Raji (cell line): ENCODE data around the gene KCNMA1.

Experiments
- POLR2A ChIP-seq: IDR thresholded peaks from 2 replicates; pipeline ENCODE4 v1.6.1; 2011; ENCODE audit warnings: low read depth, low read length, control low read depth; ENCODE audit not compliant: insufficient read depth

Gene KCNMA1

DNA sequence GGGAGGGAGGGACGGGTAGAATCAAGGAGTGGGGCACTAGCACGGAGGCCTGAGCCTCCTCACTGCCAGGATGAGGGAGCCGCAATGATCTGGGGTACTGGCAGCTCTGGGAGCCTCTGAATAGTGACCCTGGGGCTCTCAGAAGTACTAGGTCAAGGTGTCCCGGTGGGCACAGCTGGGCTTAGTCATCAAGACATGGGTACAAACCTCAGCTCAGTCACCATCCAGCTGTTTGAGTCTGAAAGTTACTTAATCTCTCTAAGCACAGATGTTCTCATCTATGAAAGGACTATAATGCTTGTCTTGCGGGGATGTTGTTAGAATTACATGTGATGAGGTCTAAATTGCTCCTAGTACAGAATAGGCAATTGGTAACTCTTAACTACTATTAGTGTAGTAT is 276.8 kb downstream of the KCNMA1 start:
- TF ChIP-seq POLR2A, result no peak

DNA sequence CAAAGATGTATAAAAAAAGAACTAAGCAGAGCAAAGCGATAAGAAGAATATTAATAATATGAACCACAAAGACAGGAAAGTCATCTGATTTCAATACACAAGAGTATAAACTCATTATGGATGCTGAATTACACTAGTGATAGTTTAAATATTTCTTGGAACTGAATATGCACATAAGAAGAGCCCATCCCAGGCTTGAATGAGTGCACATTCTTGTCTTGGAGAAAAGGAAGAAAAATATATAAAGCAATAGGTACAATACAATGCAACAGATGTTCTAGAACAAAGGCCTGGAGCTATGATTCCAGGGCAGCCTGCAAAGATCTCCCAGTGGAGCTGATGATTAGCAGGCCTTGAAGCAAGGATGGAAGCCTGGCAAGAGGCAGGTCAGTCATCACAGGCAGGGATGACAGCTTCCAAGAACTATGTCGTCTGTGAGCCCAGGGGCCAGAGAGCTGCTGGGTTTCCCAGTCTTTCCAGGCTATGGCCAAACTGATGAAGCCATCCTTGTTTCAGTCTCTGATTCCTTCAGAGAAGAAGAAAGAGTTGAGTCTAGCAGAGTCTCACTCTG is 277.6 kb downstream of the KCNMA1 start:
- TF ChIP-seq POLR2A, result no peak

DNA sequence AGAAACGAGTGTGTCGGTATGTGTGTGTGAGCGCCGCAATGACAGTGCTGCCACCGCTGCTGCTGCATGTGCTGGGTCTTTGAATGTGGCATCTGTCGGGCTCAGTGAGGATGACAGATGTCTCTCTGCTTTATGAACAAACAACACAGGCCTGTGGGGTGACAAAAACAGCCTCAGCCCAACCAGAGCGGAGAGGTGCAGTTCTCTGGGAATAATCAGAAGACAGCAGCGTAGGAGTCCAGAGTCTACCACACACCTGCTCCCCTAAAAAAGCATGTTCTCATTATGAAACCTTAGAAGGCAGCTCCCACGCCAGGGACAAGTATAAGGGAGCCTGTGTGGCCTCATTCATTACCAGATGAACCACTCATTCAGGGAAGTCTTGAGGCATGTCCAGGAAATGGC is 278.3 kb downstream of the KCNMA1 start:
- no peak for TF ChIP-seq POLR2A

DNA sequence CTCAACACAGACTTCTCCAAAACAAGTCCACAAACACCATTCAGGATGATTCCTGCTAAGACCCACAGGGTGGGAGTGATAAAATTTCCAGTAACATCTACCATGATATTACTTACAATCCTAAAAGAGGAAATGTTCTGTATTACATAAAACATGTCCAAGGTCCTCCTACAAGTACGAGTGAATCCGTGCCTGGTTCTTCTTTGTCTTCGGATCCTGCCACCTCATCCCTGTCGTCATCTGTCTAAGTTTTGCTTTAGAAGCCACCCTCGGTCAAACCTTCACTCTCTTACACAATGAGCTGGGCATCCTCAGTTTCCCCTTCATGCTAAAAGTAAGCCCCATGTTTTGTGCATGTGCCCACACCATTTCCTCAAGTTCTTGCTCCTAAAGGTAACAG is 279.0 kb downstream of the KCNMA1 start:
- TF ChIP-seq POLR2A, result no peak

DNA sequence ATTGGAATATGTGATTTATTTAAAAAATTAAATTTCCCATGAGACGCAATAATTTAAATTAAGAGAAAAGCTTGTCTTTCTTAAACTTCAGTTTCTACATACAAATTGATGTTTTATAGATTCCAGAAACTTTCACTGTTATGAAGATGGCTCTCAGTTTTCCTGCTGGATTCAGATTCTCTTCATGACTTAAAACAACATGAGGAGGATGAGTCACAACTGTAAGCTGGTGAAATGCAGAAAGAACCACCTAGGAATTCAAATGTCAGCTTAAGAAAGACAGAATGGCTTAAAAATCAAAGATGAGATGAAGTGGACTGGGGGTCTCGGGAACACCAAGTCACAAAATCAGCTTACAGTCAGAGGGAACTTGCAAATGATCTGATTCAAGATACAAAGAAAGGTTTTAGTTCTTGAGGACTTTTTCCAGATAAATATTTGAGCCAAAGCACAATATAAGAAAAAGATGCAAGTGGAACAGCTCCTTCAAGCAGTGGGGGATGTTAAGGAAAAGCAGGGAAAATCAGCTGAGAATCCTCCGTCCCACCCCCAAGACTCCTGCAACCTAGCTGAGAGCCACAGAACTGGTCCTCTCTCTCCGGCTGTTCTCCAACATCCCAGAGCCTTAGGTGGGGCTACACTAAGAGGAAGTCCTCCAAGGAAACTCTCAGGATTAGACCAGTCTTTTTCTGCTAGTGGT is 279.8 kb downstream of the KCNMA1 start:
- no peak for TF ChIP-seq POLR2A

DNA sequence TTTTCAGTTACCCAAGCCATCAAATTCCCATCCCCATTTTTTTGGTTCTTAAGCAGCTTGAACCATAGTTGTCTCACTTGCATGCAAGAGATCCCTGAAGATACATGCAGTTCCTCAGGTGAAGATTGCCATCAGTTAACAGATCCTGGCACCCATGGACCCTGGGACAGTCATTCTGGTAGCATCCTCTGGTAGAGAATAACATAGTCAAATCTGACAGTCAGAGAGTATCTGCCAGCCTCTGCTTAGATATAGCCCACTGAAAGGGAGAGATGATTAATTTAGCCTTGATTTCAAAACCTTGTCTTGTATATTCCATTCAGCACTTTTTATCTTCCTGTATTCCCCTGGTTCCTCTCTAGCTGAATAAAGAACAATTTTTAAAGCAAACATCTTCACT is 280.4 kb downstream of the KCNMA1 start:
- no peak for TF ChIP-seq POLR2A

DNA sequence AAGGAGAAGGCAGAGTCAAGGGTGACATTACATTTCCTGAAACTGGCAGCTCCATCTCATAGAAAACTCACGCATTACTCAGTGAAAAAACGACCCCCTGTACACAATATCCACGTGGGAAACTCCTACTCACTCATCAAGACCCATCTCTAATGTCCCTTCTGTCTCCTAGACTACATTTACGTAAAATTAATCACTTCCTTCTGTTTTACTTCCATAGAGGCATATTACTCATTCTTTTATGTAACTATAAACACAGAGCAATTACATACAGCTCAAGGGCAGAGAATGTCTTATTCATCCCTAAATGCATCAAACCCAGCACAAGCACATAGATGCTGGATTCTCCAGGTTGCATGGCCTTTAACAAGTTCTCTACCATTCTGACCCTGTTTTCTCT is 281.8 kb downstream of the KCNMA1 start:
- TF ChIP-seq POLR2A, result no peak

DNA sequence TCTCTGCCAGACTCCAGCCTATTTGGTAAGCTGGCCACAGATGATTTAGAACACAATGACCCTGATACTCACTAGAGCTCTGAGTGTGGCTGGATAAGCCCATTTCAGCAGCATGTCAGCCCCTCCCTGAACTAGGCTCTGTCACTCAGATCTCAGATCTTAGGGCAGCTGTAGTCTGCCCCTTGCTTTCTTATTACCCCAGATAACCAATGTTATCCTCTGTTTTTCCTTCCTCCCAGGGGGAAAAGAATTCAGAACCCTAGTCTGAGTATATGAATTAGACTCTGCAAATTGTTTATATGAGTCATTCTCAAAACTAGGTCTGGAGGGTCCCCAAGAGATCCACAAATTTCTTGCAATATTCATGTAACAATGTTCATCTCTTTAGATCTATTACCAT is 286.2 kb downstream of the KCNMA1 start:
- TF ChIP-seq POLR2A, result no peak

DNA sequence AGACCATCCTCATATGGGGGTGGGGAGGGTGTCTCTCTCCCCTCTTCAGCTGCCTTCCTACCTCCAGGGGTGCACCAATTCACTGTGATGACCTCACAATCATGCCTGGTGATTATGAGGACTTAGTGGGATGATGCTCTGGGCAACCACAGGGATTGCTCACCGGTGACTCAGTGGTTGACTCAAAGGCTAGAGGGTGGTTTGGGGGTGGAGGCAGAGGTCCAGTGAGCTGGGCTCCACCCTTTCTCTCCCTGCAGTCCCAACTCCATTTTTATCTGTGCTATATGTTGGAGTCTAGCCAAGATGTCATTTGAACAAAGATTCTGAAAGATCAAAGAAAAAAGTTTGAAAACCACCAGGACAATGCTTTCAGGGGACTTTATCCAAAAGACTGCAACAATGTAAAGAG is 286.9 kb downstream of the KCNMA1 start:
- no peak for TF ChIP-seq POLR2A

DNA sequence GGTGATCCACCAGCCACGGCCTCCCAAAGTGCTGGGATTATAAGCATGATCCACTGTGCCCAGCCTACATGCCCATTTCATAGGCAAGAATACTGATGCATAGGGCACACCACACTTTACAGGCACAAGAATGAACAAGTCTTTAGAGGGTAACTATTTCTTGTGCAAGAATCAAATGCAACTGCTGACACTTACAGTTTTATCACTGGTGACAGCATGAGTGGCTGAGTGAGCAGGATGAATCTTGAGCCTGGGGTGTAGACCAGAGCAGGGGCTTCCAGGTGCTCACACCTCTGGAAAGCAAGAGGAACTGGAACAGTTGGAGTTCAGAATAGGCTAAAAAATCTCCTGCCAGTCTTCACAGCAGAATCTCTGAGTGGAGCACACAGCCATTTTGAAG is 287.5 kb downstream of the KCNMA1 start:
- no peak for TF ChIP-seq POLR2A

DNA sequence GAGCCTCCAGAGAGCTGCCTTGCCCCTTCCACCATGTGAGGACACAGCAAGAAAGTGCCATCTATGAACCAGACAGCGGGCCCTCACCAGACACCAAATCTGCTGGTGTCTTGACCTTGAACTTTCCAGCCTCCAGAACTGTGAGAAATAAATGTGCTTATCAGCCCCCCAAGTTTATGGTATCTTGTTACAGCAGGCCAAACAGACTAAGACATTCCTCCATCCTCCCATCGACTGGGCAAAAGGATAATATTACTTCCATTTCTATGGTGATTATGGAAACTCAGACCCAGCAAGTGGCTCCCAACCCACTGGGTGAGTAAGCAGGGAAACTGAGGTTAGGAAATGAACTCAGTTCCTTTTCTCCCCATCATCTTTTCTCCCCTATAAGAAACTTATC is 288.4 kb downstream of the KCNMA1 start:
- TF ChIP-seq POLR2A, result no peak

DNA sequence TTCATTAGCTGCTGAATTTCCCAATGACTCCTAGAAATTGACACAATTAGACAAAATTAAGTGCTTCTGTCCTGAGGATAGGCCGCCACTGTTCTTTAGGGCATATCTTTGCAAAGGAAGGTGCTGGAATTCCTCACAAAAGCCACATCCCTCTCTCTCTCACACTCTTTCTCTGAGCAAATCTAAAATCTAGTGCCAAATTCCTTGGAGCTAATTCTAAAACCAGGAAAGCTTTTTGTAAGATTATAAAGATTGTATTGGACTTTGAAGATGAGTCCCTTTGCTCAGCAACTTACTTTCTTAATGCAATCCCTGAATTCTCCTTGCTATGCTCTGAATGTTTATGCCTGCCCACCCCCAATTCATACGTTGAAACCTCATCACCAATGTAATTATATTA is 288.9 kb downstream of the KCNMA1 start:
- TF ChIP-seq POLR2A, result no peak

DNA sequence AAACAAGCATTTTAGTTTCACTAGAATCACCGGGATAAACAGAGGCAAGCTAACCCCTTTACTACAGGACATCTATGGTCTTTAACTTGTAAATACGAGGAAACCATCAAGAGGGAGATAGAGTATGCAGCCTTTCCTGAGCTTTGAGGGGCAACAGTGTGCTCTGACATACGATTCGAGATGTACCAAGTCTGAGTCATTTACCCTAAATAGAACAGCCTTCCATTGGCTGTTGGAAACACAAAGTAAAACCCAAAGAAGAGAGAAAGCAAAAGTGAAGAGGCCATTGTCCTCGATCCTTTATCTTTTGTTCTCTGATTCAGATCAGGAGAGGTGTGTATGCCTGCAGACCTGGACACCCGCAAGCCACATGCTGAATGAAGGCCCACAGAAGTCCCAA is 289.5 kb downstream of the KCNMA1 start:
- no peak for TF ChIP-seq POLR2A

DNA sequence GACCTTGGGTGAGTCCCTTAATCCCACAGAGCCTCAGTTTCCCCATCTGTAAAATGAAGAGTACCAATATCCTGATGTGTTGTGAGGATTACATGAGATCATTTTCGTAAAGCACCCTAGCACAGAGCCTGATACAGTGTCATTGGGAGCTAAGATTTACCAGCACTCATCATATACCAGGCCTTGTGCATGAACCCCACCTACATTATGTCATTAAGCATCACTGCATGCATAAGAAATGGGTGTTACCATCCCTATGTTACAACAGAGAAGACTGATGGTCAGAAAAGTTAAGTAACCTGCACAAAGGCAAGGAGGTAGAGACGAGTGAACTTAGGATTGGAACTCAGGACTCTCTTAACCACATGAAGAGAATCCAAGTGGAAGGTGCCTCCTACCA is 290.6 kb downstream of the KCNMA1 start:
- no peak for TF ChIP-seq POLR2A

DNA sequence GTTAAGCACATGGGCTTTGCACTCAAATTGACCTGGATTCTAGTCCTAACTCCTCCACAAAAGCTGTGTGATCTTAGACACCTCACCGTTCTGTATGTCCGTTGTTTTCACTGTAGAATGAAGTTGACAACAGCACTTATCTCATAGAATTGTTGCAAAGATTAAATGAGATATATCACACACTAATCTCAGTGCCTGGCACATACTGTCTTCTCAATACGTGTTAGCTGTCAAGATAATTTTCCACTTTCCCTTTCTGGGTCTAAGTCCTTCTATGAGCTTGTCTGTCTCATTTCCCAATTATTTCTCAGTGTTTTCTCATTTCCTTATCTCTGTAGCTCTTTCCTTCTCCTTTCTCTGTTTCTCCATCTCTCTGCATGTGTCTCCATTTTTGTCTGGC is 296.6 kb downstream of the KCNMA1 start:
- no peak for TF ChIP-seq POLR2A

DNA sequence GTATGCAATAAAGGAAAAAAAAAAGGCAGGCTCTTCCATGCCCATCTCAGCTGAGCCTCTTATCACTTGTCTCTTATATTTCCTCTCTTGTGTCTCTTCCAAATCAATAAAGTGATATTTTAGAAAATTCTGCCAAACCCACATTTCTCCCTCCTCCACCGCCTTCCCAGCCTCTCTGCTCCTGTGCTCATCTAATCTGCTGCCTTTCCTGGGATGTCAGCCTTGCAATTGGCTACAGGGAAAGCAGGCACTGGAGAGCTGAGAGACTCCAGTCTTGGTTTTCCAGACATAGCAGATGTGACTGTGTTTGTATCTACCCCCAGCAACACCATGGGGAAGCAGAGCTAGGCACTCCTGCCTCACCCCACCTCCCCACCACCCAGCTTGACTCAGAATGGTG is 298.4 kb downstream of the KCNMA1 start:
- no peak for TF ChIP-seq POLR2A

DNA sequence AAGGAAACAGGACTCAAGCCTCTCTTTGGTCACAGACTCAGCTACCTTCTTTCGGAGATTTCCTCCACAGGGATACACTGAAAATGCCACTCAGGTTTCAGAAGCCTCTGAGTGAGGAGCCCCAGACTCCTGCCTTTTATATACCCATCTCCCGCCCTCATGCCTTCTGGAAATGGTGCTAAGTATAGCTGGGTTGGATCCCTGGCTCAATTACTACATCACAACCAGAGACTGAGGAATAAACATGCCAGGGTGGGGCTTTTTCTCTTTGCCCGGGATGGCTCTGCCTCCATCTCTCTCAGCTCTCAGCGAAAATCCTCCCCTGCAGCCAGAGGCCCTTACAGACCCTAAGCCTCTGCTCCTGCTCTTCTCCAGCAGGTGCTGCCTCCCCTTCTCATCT is 299.5 kb downstream of the KCNMA1 start:
- no peak for TF ChIP-seq POLR2A

DNA sequence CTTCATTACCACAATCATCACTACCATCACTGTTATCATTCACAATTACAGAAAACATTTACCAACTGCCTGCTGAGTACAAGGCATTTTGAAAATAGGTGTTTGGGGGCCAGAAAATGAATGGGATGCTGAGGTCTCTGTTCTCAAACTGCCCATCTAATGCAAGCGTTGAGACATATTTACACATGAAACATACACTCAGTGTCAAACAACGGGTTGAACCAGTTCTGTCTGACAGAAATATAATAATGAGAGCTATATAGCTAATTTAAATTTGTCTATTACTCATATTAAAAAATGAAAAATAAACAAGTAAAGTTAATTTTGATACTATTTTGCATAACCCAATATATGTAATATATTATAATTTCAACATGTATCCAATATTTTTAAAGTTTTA is 303.1 kb downstream of the KCNMA1 start:
- no peak for TF ChIP-seq POLR2A
